ENCODE measurements around the gene CLCA2.

- TF ChIP-seq EZH2 (IDR thresholded peaks at IDR 0.05) = no peak
- no peak for TF ChIP-seq POLR2AphosphoS5 (IDR thresholded peaks at IDR 0.05; ENCODE audit: borderline replicate concordance, low read depth, low read length)
- no peak for TF ChIP-seq FOXP2 (optimal IDR thresholded peaks at IDR 0.05; ENCODE audit: control extremely low read depth, extremely low read length, insufficient read depth)
Observed at GRCh38 chr1:86381223-86381622, 42.7 kb upstream of the CLCA2 start.

All from SK-N-MC (cell line).